GM12873 (cell line): ENCODE data around the gene ASTN2.

ENCODE experiments used
- CTCF ChIP-seq: IDR thresholded peaks from 2 replicates; pipeline ENCODE4 v1.5.1; 2012; ENCODE audit warnings: low read depth, mild to moderate bottlenecking, moderate library complexity, low read length, control low read depth; ENCODE audit not compliant: insufficient read depth; ENCODE audit errors: missing control alignments

Gene ASTN2

GRCh38 chr9:116873491-116873890 lies 541.4 kb downstream of the ASTN2 start:
- TF ChIP-seq CTCF, result no peak

DNA sequence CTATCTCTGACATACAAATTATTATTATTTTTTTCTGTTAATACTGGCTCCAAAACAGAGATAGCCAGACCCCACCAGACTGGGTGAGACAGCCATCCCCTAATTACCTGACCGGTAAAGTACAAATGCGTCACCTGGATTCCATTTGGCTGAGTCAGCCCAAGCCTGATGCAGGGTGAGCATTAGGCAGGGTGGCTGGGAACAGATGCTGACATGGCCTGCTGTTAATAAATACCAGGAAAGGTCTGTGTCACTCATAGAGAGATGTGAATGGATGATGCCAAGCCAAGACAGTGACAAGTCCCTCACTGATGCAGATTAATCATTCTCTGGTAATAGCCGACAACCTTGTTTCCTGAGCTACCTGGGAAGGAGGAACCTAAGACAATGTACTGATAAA lies 544.3 kb downstream of the ASTN2 start:
- TF ChIP-seq CTCF, result no peak

- no peak for TF ChIP-seq CTCF
Observed at GRCh38 chr9:116868201-116868600, 546.7 kb downstream of the ASTN2 start.

GRCh38 chr9:116861321-116861720 lies 553.5 kb downstream of the ASTN2 start:
- TF ChIP-seq CTCF, result no peak

- peak; percentile 87 for TF ChIP-seq CTCF
Observed at GRCh38 chr9:116860509-116861120, 554.2 kb downstream of the ASTN2 start.

DNA sequence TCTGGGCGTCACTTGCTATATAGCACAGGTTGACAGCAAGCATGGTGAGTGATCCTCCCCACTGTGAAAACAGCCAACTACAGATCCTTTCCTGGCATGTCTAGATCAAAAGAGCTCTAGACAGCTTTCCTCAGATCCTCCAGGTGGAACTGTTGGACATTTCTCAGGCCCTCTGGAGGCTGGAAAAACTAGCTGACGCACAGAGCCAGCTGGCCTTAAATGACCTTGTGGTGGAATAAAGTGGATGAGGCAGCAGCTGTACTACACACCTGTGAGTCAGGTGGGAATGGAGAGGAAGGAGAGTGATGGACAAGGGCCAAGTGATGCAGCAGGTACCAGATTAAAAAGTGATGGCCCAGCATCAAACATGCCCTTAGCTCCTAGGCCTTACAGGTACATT lies 555.1 kb downstream of the ASTN2 start:
- TF ChIP-seq CTCF, result no peak

GRCh38 chr9:116857321-116857720 lies 557.5 kb downstream of the ASTN2 start:
- no peak for TF ChIP-seq CTCF
